Mesenchymal stem cell (in vitro differentiated cells and primary cell): ENCODE data around the gene ENPP3.
"Not testable (repeated sequence)": the region's sequence is repeated elsewhere in the genome, so short reads cannot be mapped to it uniquely, and the experiment has no call there.

ENCODE experiments used
- DNase-seq: peaks from one replicate; pipeline ENCODE4 v3.0.0-alpha.2; 2013
- H2AFZ ChIP-seq: one replicate; pipeline ENCODE4 v1.6.1; 2013; ENCODE audit warnings: low read depth, mild to moderate bottlenecking, control low read depth, inconsistent platforms, low read length, moderate library complexity
- H2AK5ac ChIP-seq: 2 replicates; pipeline ENCODE4 v1.6.1; 2013; ENCODE audit warnings: low read length, moderate library complexity, mild to moderate bottlenecking, inconsistent platforms; ENCODE audit not compliant: severe bottlenecking
- H2BK120ac ChIP-seq: one replicate; pipeline ENCODE4 v1.6.1; 2013; ENCODE audit warnings: low read depth, mild to moderate bottlenecking, inconsistent platforms, low read length, moderate library complexity
- H2BK12ac ChIP-seq, 2 experiments: one replicate each; pipeline ENCODE4 v1.6.1; 2013; ENCODE audit warnings: inconsistent platforms in 2 of 2, low read length in 2 of 2, mild to moderate bottlenecking in 2 of 2, moderate library complexity in 2 of 2, control low read depth in 1 of 2
- H2BK15ac ChIP-seq: one replicate; pipeline ENCODE4 v1.6.1; 2013; ENCODE audit warnings: mild to moderate bottlenecking, low read depth, inconsistent platforms; ENCODE audit not compliant: poor library complexity, severe bottlenecking
- H2BK5ac ChIP-seq: 2 replicates; pipeline ENCODE4 v1.6.1; 2013; ENCODE audit warnings: low read depth, mild to moderate bottlenecking, low read length, control low read depth, inconsistent platforms; ENCODE audit not compliant: poor library complexity, severe bottlenecking
- H3K14ac ChIP-seq, 2 experiments: one replicate each; pipeline ENCODE4 v1.6.1; 2013; ENCODE audit warnings: inconsistent platforms in 2 of 2, low read length in 2 of 2, control low read depth in 1 of 2, mild to moderate bottlenecking in 1 of 2, moderate library complexity in 1 of 2
- H3K18ac ChIP-seq, 2 experiments: one replicate each; pipeline ENCODE4 v1.6.1; 2013; ENCODE audit warnings: inconsistent platforms in 2 of 2, low read length in 2 of 2, control low read depth in 1 of 2, low read depth in 1 of 2, mild to moderate bottlenecking in 1 of 2
- H3K23ac ChIP-seq, 2 experiments: one replicate each; pipeline ENCODE4 v1.6.1; 2013; ENCODE audit warnings: inconsistent platforms in 2 of 2, low read length in 2 of 2, mild to moderate bottlenecking in 2 of 2, moderate library complexity in 2 of 2, control low read depth in 1 of 2
- H3K27ac ChIP-seq: 2 replicates; pipeline ENCODE4 v1.5.1; 2013; ENCODE audit warnings: mild to moderate bottlenecking, moderate library complexity, low read length, control low read depth, inconsistent platforms; ENCODE audit not compliant: poor library complexity, severe bottlenecking
- H3K27me3 ChIP-seq, 2 experiments: 2 replicates each; pipeline versions ENCODE4 v1.6.1 to v1.7.0; 2013; ENCODE audit warnings: low read length in 2 of 2, mild to moderate bottlenecking in 2 of 2, moderate library complexity in 2 of 2, control low read depth in 1 of 2, inconsistent platforms in 1 of 2; ENCODE audit not compliant: control insufficient read depth in 1 of 2, insufficient read depth in 1 of 2
- H3K36me3 ChIP-seq, 2 experiments: 2 replicates each; pipeline versions ENCODE4 v1.6.1 to v1.7.0; 2013; ENCODE audit warnings: low read length in 2 of 2, control low read depth in 1 of 2, inconsistent platforms in 1 of 2, low read depth in 1 of 2, mild to moderate bottlenecking in 1 of 2; ENCODE audit not compliant: insufficient read depth in 2 of 2, control insufficient read depth in 1 of 2
- H3K4ac ChIP-seq, 2 experiments: one replicate each; pipeline ENCODE4 v1.6.1; 2013; ENCODE audit warnings: inconsistent platforms in 2 of 2, low read length in 2 of 2, mild to moderate bottlenecking in 2 of 2, moderate library complexity in 2 of 2, control low read depth in 1 of 2, low read depth in 1 of 2
- H3K4me1 ChIP-seq: 2 replicates; pipeline ENCODE4 v1.6.1; 2013; ENCODE audit warnings: low read depth, low read length, control low read depth; ENCODE audit not compliant: control insufficient read depth, insufficient read depth
- H3K4me2 ChIP-seq: 2 replicates; pipeline ENCODE4 v1.6.1; 2013; ENCODE audit warnings: low read length, mild to moderate bottlenecking, inconsistent platforms; ENCODE audit not compliant: poor library complexity, severe bottlenecking
- H3K4me3 ChIP-seq, 2 experiments: 2 replicates each; pipeline versions ENCODE4 v1.5.1 to v1.7.0; 2013; ENCODE audit warnings: low read length in 2 of 2, mild to moderate bottlenecking in 2 of 2, control low read depth in 1 of 2, low read depth in 1 of 2; ENCODE audit not compliant: insufficient read depth in 1 of 2
- H3K79me1 ChIP-seq: replicated peaks from 2 replicates; pipeline ENCODE4 v1.6.1; 2013; ENCODE audit warnings: mild to moderate bottlenecking, control low read depth, low read length, inconsistent platforms; ENCODE audit not compliant: poor library complexity, severe bottlenecking
- H3K9ac ChIP-seq: 2 replicates; pipeline ENCODE4 v1.7.0; 2013; ENCODE audit warnings: mild to moderate bottlenecking, low read length, moderate library complexity
- H3K9me3 ChIP-seq: 2 replicates; pipeline ENCODE4 v1.7.0; 2013; ENCODE audit warnings: mild to moderate bottlenecking, low read length; ENCODE audit not compliant: control insufficient read depth
- H4K8ac ChIP-seq: one replicate; pipeline ENCODE4 v1.6.1; 2013; ENCODE audit warnings: inconsistent platforms, mild to moderate bottlenecking, low read length, moderate library complexity
- H4K91ac ChIP-seq: one replicate; pipeline ENCODE4 v1.6.1; 2013; ENCODE audit warnings: mild to moderate bottlenecking, low read length, inconsistent platforms
- WGBS: methylation state at CpG from one replicate; pipeline ENCODE4 v1.1.7; 2013; ENCODE audit warnings: mixed read lengths; 5-methylcytosine and 5-hydroxymethylcytosine counted together

Gene ENPP3

DNA sequence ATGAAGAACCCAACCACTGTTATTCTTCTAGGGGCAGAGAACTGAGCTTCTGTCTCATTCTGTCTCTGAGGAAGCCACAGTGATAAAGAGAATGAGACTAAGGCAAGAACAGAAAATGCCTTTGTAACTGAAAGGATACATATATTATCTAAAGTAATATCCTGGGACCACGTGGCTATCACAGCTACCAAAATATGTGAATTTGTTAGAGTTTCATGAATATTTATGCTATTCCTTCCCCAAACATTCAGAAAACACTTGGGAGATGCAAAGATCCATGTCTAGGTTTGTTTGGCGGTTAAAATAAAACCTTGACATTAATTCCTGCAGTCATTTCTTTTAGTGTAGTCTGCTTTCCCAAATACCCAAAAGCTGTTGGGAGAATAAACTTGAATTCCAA, 66.8 kb downstream of the ENPP3 start:
- not testable (repeated sequence) for DNase-seq, H3K4ac ChIP-seq, H3K4me1 ChIP-seq, H3K9me3 ChIP-seq, H3K27me3 ChIP-seq, H2BK15ac ChIP-seq, H4K8ac ChIP-seq, H3K36me3 ChIP-seq, H3K9ac ChIP-seq, H3K4me2 ChIP-seq, H3K23ac ChIP-seq, H3K4me3 ChIP-seq, H2BK120ac ChIP-seq, H3K79me1 ChIP-seq, H3K14ac ChIP-seq, H3K27ac ChIP-seq, H2BK5ac ChIP-seq, H2BK12ac ChIP-seq, H2AFZ ChIP-seq, H4K91ac ChIP-seq, H2AK5ac ChIP-seq, H3K18ac ChIP-seq
- WGBS: no CpG with 5 or more reads among the region's 2 CpGs

DNA sequence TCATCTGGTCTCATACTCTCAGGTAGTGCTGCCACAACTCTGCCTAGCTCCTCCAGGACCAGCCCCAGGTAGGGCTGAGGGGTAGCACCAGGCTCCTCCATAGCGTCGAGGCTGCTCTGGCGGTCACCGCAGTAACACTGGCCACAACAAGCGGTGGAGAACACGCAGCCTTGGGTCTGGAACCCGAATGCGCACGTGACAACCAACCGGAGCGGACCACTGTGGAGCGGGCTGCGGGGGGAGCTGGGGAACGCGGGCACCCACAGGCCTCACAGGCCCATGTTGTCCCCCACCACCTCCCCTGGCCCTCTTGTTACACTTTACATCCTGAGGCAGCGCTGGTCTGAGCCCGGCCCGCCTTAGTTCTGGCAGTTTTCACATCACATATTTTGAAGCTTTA, 73.8 kb downstream of the ENPP3 start, which contains the start of gene CTAGE9:
Gene CTAGE9, minus strand, starts transcription at position 101 of the 400 bp plus-strand sequence. Its CDS starts 0 bp downstream, at position 101.
- H3K18ac ChIP-seq, H3K79me1 ChIP-seq, H4K91ac ChIP-seq, H2AK5ac ChIP-seq, H2BK15ac ChIP-seq, H3K4ac ChIP-seq, H3K27ac ChIP-seq, H2BK120ac ChIP-seq, H2BK12ac ChIP-seq, H3K23ac ChIP-seq, H3K9ac ChIP-seq, H2BK5ac ChIP-seq, H3K9me3 ChIP-seq, H3K36me3 ChIP-seq, DNase-seq, H4K8ac ChIP-seq, H3K27me3 ChIP-seq, H2AFZ ChIP-seq, H3K4me3 ChIP-seq, H3K14ac ChIP-seq, H3K4me2 ChIP-seq, H3K4me1 ChIP-seq: not testable (repeated sequence)
- WGBS: no CpG with 5 or more reads among the region's 18 CpGs

DNA sequence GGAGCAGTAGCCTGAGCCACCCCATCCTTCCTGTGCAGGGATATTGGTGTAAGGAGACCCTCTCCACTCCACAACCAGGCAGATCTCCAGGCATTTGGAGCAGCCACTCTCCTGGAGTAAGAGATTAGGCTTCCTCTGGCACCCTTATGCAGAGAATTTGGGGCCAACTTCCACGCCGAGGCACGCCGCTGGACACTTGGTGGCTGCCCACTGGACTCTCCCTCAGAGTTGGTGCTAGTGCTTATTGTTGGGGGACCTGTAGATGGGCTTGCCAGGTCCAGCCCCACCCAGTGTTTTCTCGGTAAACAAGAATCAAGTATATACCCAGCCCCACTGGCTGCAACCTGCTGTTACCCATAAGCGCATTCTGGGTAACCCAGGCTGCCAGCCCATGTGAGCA, 78.5 kb downstream of the ENPP3 start:
- not testable (repeated sequence) for H3K4me1 ChIP-seq, H3K18ac ChIP-seq, H3K36me3 ChIP-seq, H2AK5ac ChIP-seq, H3K4me3 ChIP-seq, H3K9me3 ChIP-seq, H2BK12ac ChIP-seq, DNase-seq, H4K8ac ChIP-seq, H2BK120ac ChIP-seq, H3K27ac ChIP-seq, H3K14ac ChIP-seq, H3K27me3 ChIP-seq, H3K23ac ChIP-seq, H3K79me1 ChIP-seq, H4K91ac ChIP-seq, H2BK15ac ChIP-seq, H2AFZ ChIP-seq, H2BK5ac ChIP-seq, H3K4ac ChIP-seq, H3K9ac ChIP-seq, H3K4me2 ChIP-seq
- WGBS: 97% methylated on average over 2 of the region's 6 CpGs

DNA sequence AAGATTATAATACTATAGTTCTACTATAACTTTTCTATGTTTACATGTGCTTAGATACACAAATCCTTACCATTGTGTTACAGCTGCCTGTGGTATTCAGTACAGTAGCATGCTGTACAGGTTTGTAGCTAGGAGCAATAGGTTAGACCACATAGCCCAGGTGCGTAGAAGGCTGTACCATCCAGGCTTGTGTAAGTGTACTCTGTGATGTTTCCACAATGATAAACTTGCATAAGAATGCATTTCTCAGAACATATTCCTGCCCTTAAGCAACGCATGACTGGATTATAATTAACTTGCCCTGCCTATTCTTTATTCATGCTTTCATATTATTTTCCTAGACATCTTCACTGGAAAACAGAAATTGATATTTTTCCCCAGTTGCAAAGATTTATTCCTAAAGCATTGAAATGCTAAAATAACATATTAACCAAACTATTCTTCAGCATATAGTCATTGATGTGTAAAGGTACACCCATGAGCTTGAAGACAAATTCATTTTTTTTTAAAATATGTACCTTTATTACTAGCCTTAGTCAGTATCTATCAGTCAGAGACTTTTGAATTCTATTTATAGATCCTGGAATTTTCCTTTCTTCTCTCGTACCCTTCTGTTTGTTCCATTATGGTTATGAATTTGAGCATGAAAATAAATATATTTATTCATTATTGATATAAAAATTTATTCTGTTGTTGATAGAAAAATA, 80.9 kb downstream of the ENPP3 start:
- Histone ChIP-seq H3K4me2 (no peak overlapping the region), H3K23ac (no peak overlapping the region), H2BK15ac (no peak overlapping the region), H4K91ac (no peak overlapping the region), H2AFZ (no peak overlapping the region), H2BK12ac (no peak overlapping the region), H2BK5ac (no peak overlapping the region), H3K4me3 (no peak overlapping the region), H3K36me3 (no peaks in the 10 kb centered on the region), H2BK120ac (no peak overlapping the region), H3K18ac (no peak overlapping the region), H3K27me3 (no peaks in the 10 kb centered on the region), H3K4ac (no peak overlapping the region), H3K27ac (no peak overlapping the region), H2AK5ac (no peak overlapping the region), H3K9me3 (no peaks in the 10 kb centered on the region), H4K8ac (no peak overlapping the region), H3K14ac (no peak overlapping the region), H3K79me1 (no peaks in the 10 kb centered on the region), H3K4me1 (no peaks in the 10 kb centered on the region), H3K9ac (no peak overlapping the region)
- no peak for DNase-seq
- 85% methylated on average over 2 of the region's 3 CpGs for WGBS
